ENCODE results near the gene WSB1.

WSB1 gene

GRCh38 chr17:27294689-27295630 lies 1.0 kb downstream of the WSB1 start:
- in situ Hi-C loops (cut with HindIII; ENCODE audit: low sequenced_read_pairs), result no loop called here
- no peak for TF ChIP-seq CTCF (IDR thresholded peaks at IDR 0.05; ENCODE audit: low read depth, low read length, missing control alignments)
- peak; percentile 74 for DNase-seq (ENCODE audit: low read depth)
- peak overlapping the region; percentile 84 for H3K4me3 ChIP-seq (ENCODE audit: low read depth, low read length)

DNA sequence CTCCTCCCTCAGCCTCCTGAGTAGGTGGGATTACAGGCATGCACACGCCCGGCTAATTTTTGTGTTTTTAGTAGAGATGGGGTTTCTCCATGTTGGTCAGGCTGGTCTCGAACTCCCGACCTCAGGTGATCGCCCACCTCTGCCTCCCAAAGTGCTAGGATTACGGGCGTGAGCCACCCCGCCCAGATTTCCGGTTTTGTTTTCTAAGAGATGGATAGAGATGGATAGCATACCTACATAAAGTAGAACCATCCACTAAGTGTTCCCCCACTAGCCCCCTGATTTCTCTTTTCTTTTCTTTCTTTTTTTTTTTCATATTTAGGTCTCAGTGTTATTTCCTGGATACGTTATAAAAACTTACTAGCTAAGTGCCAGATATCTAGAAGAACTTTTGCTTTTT lies 2.0 kb downstream of the WSB1 start:
- no peak for TF ChIP-seq CTCF (IDR thresholded peaks at IDR 0.05; ENCODE audit: low read depth, low read length, missing control alignments)
- in situ Hi-C loops (cut with HindIII; ENCODE audit: low sequenced_read_pairs), result no loop called here
- peak overlapping the region; percentile 84 for H3K4me3 ChIP-seq (ENCODE audit: low read depth, low read length)
- DNase-seq (ENCODE audit: low read depth), result no peak

DNA sequence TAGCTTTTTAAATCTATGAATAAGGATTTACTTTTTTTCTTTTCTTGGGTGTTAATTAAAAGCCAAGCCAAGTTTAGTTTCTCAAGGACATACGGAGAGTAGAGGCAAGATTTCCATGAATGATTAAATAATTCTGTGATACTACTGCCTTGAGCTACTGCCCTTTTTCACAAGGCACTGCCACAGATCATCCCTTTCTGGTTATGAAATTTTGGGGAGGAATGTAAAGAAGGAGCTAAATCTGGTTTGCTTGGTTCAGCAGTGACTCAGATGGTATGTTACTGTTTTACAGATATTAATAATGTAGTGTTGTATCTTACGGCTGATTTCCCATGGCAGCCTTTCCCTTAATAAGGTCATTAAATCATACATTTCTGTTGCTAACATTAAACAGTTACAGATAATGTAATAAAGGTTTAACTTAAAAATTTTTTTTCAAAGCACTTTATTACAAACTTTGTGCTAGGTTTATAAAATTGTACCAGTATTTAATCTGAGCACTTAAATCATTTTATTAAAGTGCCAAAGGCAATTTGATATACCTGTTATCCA lies 2.6 kb downstream of the WSB1 start:
- H3K4me3 ChIP-seq (ENCODE audit: low read depth, low read length), result peak overlapping the region; percentile 84
- TF ChIP-seq CTCF (IDR thresholded peaks at IDR 0.05; ENCODE audit: low read depth, low read length, missing control alignments), result no peak
- in situ Hi-C loops (cut with HindIII; ENCODE audit: low sequenced_read_pairs), result no loop called here
- DNase-seq (ENCODE audit: low read depth), result no peak

DNA sequence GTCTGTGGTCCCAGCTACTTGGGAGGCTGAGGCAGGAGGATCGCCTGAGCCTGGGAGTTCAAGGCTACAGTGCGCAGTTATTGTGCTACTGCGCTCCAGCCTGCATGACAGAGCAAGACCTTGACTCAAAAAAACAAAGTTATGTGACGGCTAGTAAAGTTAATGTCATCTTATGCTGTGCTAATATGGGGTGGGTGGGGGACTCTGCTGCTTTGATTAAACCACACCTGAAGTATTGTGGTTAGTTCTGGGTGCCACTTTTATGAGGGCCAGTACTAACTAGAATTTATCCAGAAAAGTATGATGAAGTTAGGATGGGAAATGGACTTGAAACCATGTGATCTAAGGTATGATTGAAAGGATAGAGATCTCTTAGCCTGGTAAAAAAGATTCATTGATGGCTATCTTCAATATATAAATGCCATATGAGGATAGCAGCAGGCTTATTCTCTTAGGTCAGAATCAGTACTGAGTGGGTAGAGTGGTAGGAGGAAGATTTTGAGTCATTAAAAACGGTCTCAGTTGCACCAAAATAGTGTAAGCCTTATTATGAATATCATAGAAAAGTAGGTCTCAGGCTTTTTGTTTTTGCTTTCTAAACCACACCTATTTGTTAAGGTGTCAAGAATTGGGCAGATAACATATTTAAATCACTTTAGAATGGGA lies 5.6 kb downstream of the WSB1 start:
- TF ChIP-seq CTCF (IDR thresholded peaks at IDR 0.05; ENCODE audit: low read depth, low read length, missing control alignments), result no peak
- DNase-seq (ENCODE audit: low read depth), result no peak
- in situ Hi-C loops (cut with HindIII; ENCODE audit: low sequenced_read_pairs), result no loop called here
- H3K4me3 ChIP-seq (ENCODE audit: low read depth, low read length), result no peak overlapping the region

DNA sequence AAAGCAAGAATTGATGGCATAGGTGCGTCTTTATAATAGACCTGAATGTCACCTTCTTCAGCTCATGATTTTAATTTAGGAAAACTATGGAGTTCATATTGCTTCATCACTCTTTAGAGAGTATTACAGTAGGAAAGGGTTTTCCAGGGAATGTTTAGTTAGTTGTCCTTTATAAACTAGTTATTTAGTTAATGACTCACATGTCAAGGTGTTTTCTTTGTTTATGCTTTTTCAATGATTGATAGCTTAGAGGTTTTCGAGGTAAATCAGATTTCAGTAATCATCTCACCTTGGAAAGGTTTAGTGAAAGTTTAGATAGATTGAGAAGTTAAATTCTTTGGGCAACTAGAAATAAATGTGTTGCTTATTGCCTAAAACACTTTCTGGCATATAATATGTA lies 9.8 kb downstream of the WSB1 start:
- H3K4me3 ChIP-seq (ENCODE audit: low read depth, low read length), result no peak overlapping the region
- in situ Hi-C loops (cut with HindIII; ENCODE audit: low sequenced_read_pairs), result no loop called here
- TF ChIP-seq CTCF (IDR thresholded peaks at IDR 0.05; ENCODE audit: low read depth, low read length, missing control alignments), result no peak
- DNase-seq (ENCODE audit: low read depth), result no peak

GRCh38 chr17:27306276-27306835 lies 12.4 kb downstream of the WSB1 start:
- in situ Hi-C loops (cut with HindIII; ENCODE audit: low sequenced_read_pairs), result no loop called here
- no peak for TF ChIP-seq CTCF (IDR thresholded peaks at IDR 0.05; ENCODE audit: low read depth, low read length, missing control alignments)
- DNase-seq (ENCODE audit: low read depth), result no peak
- no peak overlapping the region for H3K4me3 ChIP-seq (ENCODE audit: low read depth, low read length)
